Gastrocnemius medialis (tissue), 4 donors: ENCODE results near the gene LOXL3. TPM values are rescaled to one million over a fixed set of nuclear protein-coding genes. Genes with fewer than 3 reads are reported as not detected.
A peak's percentile ranks its signal among the peaks of the same experiment; 100 is the strongest.

ENCODE experiments used
- ATAC-seq, 2 donors: fragments of 150-250 bp; one replicate each; pipeline ENCODE4 v1.9.1; 2016
- DNase-seq, 2 donors: peaks; one replicate each; pipeline ENCODE4 v3.0.0-alpha.2; 2019
- H3K27ac ChIP-seq, 4 donors: fragments of 200-600 bp; sonication (generic); 1 replicate in 1 of 4; 2 replicates in 3 of 4; pipeline ENCODE4 v1.5.1; 2016 to 2018; ENCODE audit warnings: mild to moderate bottlenecking in 2 of 4, moderate library complexity in 1 of 4
- H3K27me3 ChIP-seq, 3 donors: fragments of 200-600 bp; sonication (generic) in 2 of 3; 1 replicate in 1 of 3; 2 replicates in 2 of 3; pipeline versions ENCODE4 v1.5.1 to v1.6.0; 2016 to 2019; ENCODE audit warnings: mild to moderate bottlenecking in 1 of 3, moderate library complexity in 1 of 3
- H3K36me3 ChIP-seq, 2 donors: fragments of 200-600 bp; sonication (generic) in 1 of 2; one replicate each; pipeline ENCODE4 v1.5.1; 2017 to 2018
- H3K4me1 ChIP-seq, 2 donors: fragments of 200-600 bp; sonication (generic) in 1 of 2; one replicate each; pipeline ENCODE4 v1.5.1; 2016 to 2017; ENCODE audit warnings: mild to moderate bottlenecking in 2 of 2
- H3K4me3 ChIP-seq, 4 donors: fragments of 200-600 bp; sonication (generic) in 3 of 4; 1 replicate in 1 of 4; 2 replicates in 3 of 4; pipeline ENCODE4 v1.5.1; 2016 to 2019; ENCODE audit warnings: mild to moderate bottlenecking in 2 of 4
- H3K9me3 ChIP-seq, 3 donors: fragments of 200-600 bp; sonication (generic) in 2 of 3; 1 replicate in 1 of 3; 2 replicates in 2 of 3; pipeline ENCODE4 v1.5.1; 2016 to 2019
- POLR2A ChIP-seq, 2 donors: fragments of 450-650 bp; IDR thresholded peaks; one replicate each; pipeline ENCODE4 v1.6.1; 2017; ENCODE audit warnings: antibody characterized with exemption in 2 of 2, mild to moderate bottlenecking in 2 of 2, moderate library complexity in 2 of 2
- in situ Hi-C, 4 donors: fragments of 200-750 bp; cut with MboI; loops; one replicate each; pipeline versions ENCODE4 v1.15.0 to v1.8.0; 2017; ENCODE audit warnings: low sequenced_read_pairs in 4 of 4
- intact Hi-C: fragments of 100-400 bp; cut with DNase I; formaldehyde crosslinking; loops from one replicate; pipeline ENCODE4 v1.15.1; 2023; ENCODE audit warnings: low total_unique reads
- total RNA-seq, 4 donors: library from RNA; depleted of rRNA; stranded (reverse); fragments of >200 nt; gene quantifications; one replicate each; pipeline versions ENCODE4 v1.1.0 to v1.2.3, GENCODE V29; 2016
- TF ChIP-seq, protein P1 (sequence below), 5 experiments: fragments of 450-650 bp in 3 of 5; fragments of 200-600 bp in 2 of 5; sonication (generic) in 2 of 5; IDR thresholded peaks in 4 of 5; conservative IDR thresholded peaks in 1 of 5; 1 replicate in 4 of 5; 2 replicates in 1 of 5; pipeline ENCODE4 v1.5.1; 2016 to 2019; ENCODE audit warnings: antibody characterized with exemption in 5 of 5, mild to moderate bottlenecking in 3 of 5, moderate library complexity in 3 of 5

LOXL3 gene
- total RNA-seq, 4 donors from 2014 or later = 0.65 to 1.3 (median 0.95) TPM

DNA sequence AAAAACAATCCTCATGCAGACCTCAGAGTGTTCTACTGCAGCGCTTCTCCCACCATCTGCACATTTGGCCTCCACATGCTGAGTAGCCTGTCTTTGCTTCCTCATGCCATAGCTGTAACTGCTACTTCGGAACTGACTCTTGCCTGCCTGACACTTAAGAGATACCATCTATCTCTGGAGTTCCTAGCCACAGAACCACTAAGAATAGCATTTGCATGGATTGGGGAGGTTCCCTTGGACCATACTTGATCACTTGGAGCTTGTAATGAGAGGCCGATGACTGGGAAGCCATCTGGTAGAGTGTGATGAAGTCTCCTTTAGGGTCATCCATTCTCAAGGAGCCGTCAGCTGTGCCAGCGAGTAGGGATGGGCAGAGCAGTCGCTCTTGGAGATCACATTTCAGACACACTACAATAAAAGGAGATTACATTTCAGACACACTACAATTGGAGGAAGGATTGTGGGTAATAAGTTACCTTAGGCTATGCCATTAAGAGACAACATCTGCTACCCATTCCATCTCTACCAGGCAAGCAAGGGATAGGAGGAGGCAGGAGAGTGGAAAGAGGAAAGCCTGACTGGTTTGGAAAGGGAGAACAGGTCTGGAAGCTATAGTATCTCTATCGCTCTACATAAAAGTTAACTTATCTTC, 22.6 kb upstream of the LOXL3 start:
- DNase-seq (no peak), ATAC-seq (no peak)
- Histone ChIP-seq H3K36me3 (no peaks in the 10 kb centered on the region), H3K9me3 (no peaks in the 10 kb centered on the region), H3K4me3 (no peak overlapping the region), H3K27me3 (peaks cover 0 to 3% (median 0%) of the 10 kb centered on the region in 3 donors), H3K4me1 (no peaks in the 10 kb centered on the region), H3K27ac (peak overlapping the region in 1 of 4 donors; percentile 31)
- intact Hi-C loops (no loop called here), in situ Hi-C loops (no loop called here)
- TF ChIP-seq, protein P1, sequence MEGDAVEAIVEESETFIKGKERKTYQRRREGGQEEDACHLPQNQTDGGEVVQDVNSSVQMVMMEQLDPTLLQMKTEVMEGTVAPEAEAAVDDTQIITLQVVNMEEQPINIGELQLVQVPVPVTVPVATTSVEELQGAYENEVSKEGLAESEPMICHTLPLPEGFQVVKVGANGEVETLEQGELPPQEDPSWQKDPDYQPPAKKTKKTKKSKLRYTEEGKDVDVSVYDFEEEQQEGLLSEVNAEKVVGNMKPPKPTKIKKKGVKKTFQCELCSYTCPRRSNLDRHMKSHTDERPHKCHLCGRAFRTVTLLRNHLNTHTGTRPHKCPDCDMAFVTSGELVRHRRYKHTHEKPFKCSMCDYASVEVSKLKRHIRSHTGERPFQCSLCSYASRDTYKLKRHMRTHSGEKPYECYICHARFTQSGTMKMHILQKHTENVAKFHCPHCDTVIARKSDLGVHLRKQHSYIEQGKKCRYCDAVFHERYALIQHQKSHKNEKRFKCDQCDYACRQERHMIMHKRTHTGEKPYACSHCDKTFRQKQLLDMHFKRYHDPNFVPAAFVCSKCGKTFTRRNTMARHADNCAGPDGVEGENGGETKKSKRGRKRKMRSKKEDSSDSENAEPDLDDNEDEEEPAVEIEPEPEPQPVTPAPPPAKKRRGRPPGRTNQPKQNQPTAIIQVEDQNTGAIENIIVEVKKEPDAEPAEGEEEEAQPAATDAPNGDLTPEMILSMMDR (IDR thresholded peaks at IDR 0.05 in 4 of 5, conservative IDR thresholded peaks at IDR 0.05 in 1 of 5) = no peak
- no peak for TF ChIP-seq POLR2A (IDR thresholded peaks at IDR 0.05)

DNA sequence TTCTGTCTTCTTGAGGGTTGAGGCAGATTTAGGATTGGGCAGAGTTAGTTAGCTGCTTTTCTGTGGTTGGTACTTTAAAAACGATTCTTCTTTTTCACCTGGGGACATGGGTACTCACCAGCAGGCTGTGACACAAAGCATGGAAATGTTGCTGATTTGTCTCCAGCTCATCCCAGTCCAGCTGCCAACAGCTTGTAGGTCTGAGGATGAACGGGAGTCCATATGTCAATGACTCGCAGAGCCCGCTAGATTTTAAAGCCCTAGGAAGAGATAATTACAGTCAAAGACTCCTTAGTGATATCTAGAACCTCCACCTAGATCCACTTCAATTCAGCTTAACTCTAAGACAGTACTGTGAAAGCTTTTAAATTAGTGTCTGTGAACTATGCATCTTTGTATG, 21.6 kb upstream of the LOXL3 start:
- Histone ChIP-seq H3K27ac (no peak overlapping the region), H3K36me3 (no peaks in the 10 kb centered on the region), H3K9me3 (no peaks in the 10 kb centered on the region), H3K27me3 (peaks cover 0 to 3% (median 0%) of the 10 kb centered on the region in 3 donors), H3K4me3 (no peak overlapping the region), H3K4me1 (no peaks in the 10 kb centered on the region)
- in situ Hi-C loops = no loop called here
- ATAC-seq (no peak), DNase-seq (no peak)
- intact Hi-C loops = no loop called here
- TF ChIP-seq, protein P1 (IDR thresholded peaks at IDR 0.05 in 4 of 5, conservative IDR thresholded peaks at IDR 0.05 in 1 of 5) = no peak
- no peak for TF ChIP-seq POLR2A (IDR thresholded peaks at IDR 0.05)

DNA sequence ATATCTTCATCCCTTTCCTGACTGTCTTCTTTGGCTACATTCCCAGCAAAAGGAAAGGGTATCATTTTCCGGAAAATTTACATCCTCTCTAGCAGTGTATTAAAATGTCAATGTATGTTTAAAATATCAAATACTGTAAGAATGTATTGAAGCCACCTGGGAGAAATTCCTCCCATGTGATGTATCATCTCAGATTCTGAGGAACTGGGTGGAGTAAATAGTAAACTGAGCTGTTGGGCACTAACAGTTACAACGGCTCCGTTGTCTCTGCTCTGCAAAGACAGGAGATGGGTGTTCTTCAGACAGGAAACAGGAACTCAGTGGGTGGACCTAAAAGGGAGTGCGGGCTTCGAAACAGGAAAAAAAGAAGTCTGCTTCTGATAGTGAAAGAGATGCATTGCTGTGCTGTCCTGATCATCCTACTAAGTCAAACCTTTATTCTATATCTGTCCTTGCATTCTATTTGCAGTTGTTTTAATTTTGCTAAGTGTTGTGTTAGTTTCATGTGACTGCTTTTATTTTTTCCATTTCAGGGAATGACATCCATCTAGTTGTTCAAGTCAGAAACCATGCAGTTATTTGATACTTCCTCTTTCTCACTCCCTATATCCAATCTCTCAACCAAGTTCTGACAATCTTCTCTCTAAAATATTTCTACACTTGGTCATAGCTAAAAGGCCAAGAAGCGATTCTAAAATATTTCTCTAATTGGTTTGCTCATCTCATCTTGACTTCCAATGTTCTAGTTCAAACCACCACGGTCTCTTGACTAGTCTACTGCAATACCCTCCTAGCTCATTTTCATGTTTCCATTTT, 20.2 kb upstream of the LOXL3 start:
- Histone ChIP-seq H3K36me3 (no peaks in the 10 kb centered on the region), H3K27ac (no peak overlapping the region), H3K4me1 (no peaks in the 10 kb centered on the region), H3K27me3 (peaks cover 0 to 3% (median 0%) of the 10 kb centered on the region in 3 donors), H3K9me3 (no peaks in the 10 kb centered on the region), H3K4me3 (no peak overlapping the region)
- ATAC-seq (no peak), DNase-seq (no peak)
- in situ Hi-C loops (no loop called here), intact Hi-C loops (no loop called here)
- no peak for TF ChIP-seq POLR2A (IDR thresholded peaks at IDR 0.05)
- TF ChIP-seq, protein P1 (IDR thresholded peaks at IDR 0.05 in 4 of 5, conservative IDR thresholded peaks at IDR 0.05 in 1 of 5) = no peak

DNA sequence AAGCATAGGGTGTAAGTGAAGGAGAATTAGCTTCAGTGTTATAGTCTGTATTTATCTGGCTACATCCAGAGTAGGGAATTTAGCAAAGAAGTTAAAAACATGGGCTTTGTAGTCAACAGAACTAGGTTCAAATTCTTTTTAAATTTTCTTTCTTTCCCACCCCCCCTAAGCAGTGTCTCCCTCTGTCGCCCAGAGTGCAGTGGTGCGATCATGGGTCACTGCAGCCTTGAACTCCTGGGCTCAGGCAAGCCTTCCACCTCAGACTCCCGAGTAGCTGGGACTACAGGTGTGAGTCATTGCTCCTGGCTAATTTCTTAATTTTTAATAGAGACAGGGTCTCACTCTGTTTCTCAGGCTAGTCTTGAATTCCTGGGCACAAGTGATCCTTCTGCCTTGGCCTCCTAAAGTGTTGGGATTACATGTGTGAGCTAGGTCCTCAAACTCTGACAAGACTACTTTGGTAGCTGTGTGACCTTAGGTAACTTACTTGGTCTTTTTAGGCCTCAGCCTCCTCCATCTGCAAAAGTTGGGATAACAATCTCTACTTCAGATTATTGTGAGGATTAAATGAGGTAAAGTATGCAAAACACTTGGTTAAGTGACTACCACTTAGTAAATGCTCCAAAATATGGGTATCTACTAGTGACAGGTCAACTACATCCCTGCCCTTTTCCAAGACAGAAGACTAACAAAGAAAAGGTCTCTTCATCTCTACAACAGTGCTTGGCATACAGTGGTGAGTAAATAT, 18.6 kb upstream of the LOXL3 start:
- DNase-seq = no peak
- in situ Hi-C loops = no loop called here
- Histone ChIP-seq H3K27ac (no peak overlapping the region), H3K36me3 (no peaks in the 10 kb centered on the region), H3K27me3 (peaks cover 0 to 3% (median 0%) of the 10 kb centered on the region in 3 donors), H3K4me1 (no peaks in the 10 kb centered on the region), H3K4me3 (no peak overlapping the region), H3K9me3 (no peaks in the 10 kb centered on the region)
- ATAC-seq = no peak
- no peak for TF ChIP-seq POLR2A (IDR thresholded peaks at IDR 0.05)
- TF ChIP-seq, protein P1 (IDR thresholded peaks at IDR 0.05 in 4 of 5, conservative IDR thresholded peaks at IDR 0.05 in 1 of 5) = no peak
- intact Hi-C loops = no loop called here
